ENCODE data around the gene WSCD2. TPM values are rescaled to one million over a fixed set of nuclear protein-coding genes. Genes with fewer than 3 reads are reported as not detected.

WSCD2 gene
- total and polyA plus RNA-seq, 2 of the 4 experiments (the other 2 are of a cell fraction): not detected

DNA sequence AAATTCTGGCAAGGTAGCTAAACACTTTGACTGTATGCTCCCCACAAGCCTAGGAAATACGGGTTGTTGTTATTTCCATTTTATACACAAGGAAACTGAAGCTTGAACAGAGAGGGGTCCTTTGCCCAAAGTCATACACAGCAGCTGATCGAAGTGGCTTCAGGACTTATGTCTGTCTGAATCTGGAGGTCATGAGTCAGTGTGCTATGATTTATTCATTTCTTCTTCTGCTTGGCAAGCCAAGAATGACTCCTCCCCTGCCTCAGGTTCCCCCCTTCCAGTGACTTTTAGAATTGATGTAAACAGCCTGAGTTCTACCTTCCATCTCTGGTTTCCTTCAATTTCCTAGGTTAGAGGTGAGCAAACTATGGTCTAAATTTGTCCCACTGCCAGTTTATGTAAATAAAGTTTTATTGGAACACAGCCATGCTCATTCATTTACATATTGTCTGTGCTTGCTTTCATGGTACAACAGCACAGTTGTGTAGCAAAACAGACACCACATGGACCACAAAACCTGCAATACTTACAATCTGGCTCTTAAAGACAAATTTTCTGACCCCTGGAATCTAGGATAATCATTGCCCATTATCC is 34.9 kb upstream of the WSCD2 start:
- in situ Hi-C loops (cut with MboI; ENCODE audit: low sequenced_read_pairs): no loop called here
- intact Hi-C loops (cut with micrococcal nuclease): no loop called here

More for the DNA sequence above, 34.9 kb upstream of the WSCD2 start:
- Histone ChIP-seq H3K9ac (ENCODE audit: low read depth, low read length) (no peak overlapping the region), H3K4me1 (ENCODE audit: control insufficient read depth, insufficient read depth, low read length) (no peaks in the 10 kb centered on the region), H3K27ac (ENCODE audit: insufficient read depth, low read length) (no peak overlapping the region), H3K27me3 (ENCODE audit: control insufficient read depth, insufficient read depth, low read length) (no peaks in the 10 kb centered on the region), H3K14ac (replicated peaks; ENCODE audit: low read depth, low read length) (no peak overlapping the region), H2BK5ac (ENCODE audit: low read depth, low read length, poor library complexity, severe bottlenecking) (no peak overlapping the region), H4K91ac (ENCODE audit: insufficient read depth, low read depth, low read length) (no peak overlapping the region), H3K9me3 (ENCODE audit: control insufficient read depth, insufficient read depth, low read length) (no peaks in the 10 kb centered on the region), H3K79me1 (ENCODE audit: low read depth in 1 of 2, low read length in 2 of 2) (no peaks in the 10 kb centered on the region), H2BK20ac (ENCODE audit: low read depth, low read length) (no peak overlapping the region), H4K5ac (ENCODE audit: low read depth, low read length) (no peak overlapping the region), H2BK120ac (ENCODE audit: low read depth, low read length) (no peak overlapping the region), H3K56ac (ENCODE audit: extremely low read depth, insufficient read depth, low read length) (no peak overlapping the region), H3K9me1 (ENCODE audit: insufficient read depth, low read length) (no peaks in the 10 kb centered on the region), H4K20me1 (ENCODE audit: insufficient read depth, low read length) (no peaks in the 10 kb centered on the region), H4K8ac (ENCODE audit: low read depth in 2 of 2, low read length in 2 of 2) (no peak overlapping the region), H3K4me3 (ENCODE audit: insufficient read depth, low read depth, low read length) (no peak overlapping the region), H2AK5ac (ENCODE audit: low read depth, low read length) (no peak overlapping the region), H3K4ac (ENCODE audit: low read depth, low read length) (no peak overlapping the region), H2BK15ac (ENCODE audit: low read depth, low read length) (no peak overlapping the region), H3K4me2 (ENCODE audit: low read depth, low read length) (no peak overlapping the region), H3K23ac (ENCODE audit: low read depth, low read length) (no peak overlapping the region), H2AK9ac (replicated peaks; ENCODE audit: low read depth, low read length, poor library complexity) (no peak overlapping the region), H3K36me3 (ENCODE audit: control insufficient read depth, insufficient read depth, low read length) (no peaks in the 10 kb centered on the region), H3K18ac (ENCODE audit: low read depth, low read length) (no peak overlapping the region), H2AFZ (replicated peaks; ENCODE audit: low read length, poor library complexity) (no peak overlapping the region)
- no peak for TF ChIP-seq CTCF (conservative IDR thresholded peaks at IDR 0.05; ENCODE audit: low read depth, low read length)
- no peak for TF ChIP-seq CEBPB (IDR thresholded peaks at IDR 0.05; ENCODE audit: low read depth, low read length)
- no peak for TF ChIP-seq CHD1 (IDR thresholded peaks at IDR 0.05; ENCODE audit: low read depth, low read length)
- TF ChIP-seq RFX5 (IDR thresholded peaks at IDR 0.05; ENCODE audit: low read depth, low read length): no peak
- TF ChIP-seq RCOR1 (IDR thresholded peaks at IDR 0.05; ENCODE audit: insufficient replicate concordance, low read length): no peak
- TF ChIP-seq FOS (IDR thresholded peaks at IDR 0.05; ENCODE audit: low read depth, low read length): no peak
- no peak for TF ChIP-seq MAZ (IDR thresholded peaks at IDR 0.05; ENCODE audit: borderline replicate concordance, low read depth, low read length)
- no peak for TF ChIP-seq MAFK (IDR thresholded peaks at IDR 0.05; ENCODE audit: low read depth, low read length)
- no peak for TF ChIP-seq POLR2A (IDR thresholded peaks at IDR 0.05; ENCODE audit: low read depth, low read length)
- WGBS, 2 experiments (ENCODE audit: extremely low coverage in 2 of 2, insufficient read length in 1 of 2): no CpG with 5 or more reads among the region's 2 CpGs
- ATAC-seq (ENCODE audit: low read depth) (no peak), DNase-seq (no peak)
- dilution Hi-C loops (cut with HindIII; ENCODE audit: low sequenced_read_pairs, unreplicated experiment): no loop called here
- CTCF ChIA-PET: no interaction called here
- POLR2A ChIA-PET (ENCODE audit: unreplicated experiment): no interaction called here
- no TSS peak for BruUV-seq (replicated peaks)

All from IMR-90 (cell line).